GM12878 (cell line): ENCODE measurements around the gene KEL.

Experiments
- CTCF ChIP-seq, 3 experiments: IDR thresholded peaks in 2 of 3; conservative IDR thresholded peaks in 1 of 3; 2 replicates each; pipeline ENCODE4 v1.5.1; 2011; ENCODE audit warnings: low read depth in 3 of 3, low read length in 3 of 3, mild to moderate bottlenecking in 3 of 3, control low read depth in 2 of 3, moderate library complexity in 2 of 3, inconsistent platforms in 1 of 3, mixed read lengths in 1 of 3; ENCODE audit not compliant: control insufficient read depth in 2 of 3, insufficient read depth in 1 of 3; ENCODE audit errors: extremely low read depth in 1 of 3
- ESRRA ChIP-seq: IDR thresholded peaks from 2 replicates; pipeline ENCODE4 v1.6.1; 2012; ENCODE audit warnings: mild to moderate bottlenecking, low read length, improper control_type of control experiment
- IKZF1 ChIP-seq: fragments of 450-650 bp; conservative IDR thresholded peaks from 2 replicates; pipeline ENCODE4 v1.6.1; 2017; ENCODE audit warnings: antibody characterized with exemption, mild to moderate bottlenecking
- MEF2A ChIP-seq: IDR thresholded peaks from 2 replicates; pipeline ENCODE4 v1.6.1; 2011; ENCODE audit warnings: low read depth, mild to moderate bottlenecking, low read length, moderate library complexity; ENCODE audit not compliant: insufficient read depth
- POLR2A ChIP-seq: IDR thresholded peaks from 2 replicates; pipeline ENCODE4 v1.6.1; 2011; ENCODE audit warnings: low read depth, mild to moderate bottlenecking, low read length
- POLR2AphosphoS5 ChIP-seq: IDR thresholded peaks from 2 replicates; pipeline ENCODE4 v1.6.1; 2011; ENCODE audit warnings: mild to moderate bottlenecking, low read length, inconsistent platforms
- RB1 ChIP-seq: fragments of 450-650 bp; formaldehyde crosslinking; IDR thresholded peaks from 2 replicates; pipeline ENCODE4 v1.6.1; 2017; ENCODE audit warnings: mild to moderate bottlenecking, borderline replicate concordance
- REST ChIP-seq: IDR thresholded peaks from 2 replicates; pipeline ENCODE4 v1.6.1; 2012; ENCODE audit warnings: mild to moderate bottlenecking, low read depth, low read length
- RFX5 ChIP-seq: IDR thresholded peaks from 2 replicates; pipeline ENCODE4 v1.6.1; 2011; ENCODE audit warnings: low read depth, low read length, improper control_type of control experiment
- SMC3 ChIP-seq: IDR thresholded peaks from 2 replicates; pipeline ENCODE4 v1.6.1; 2011; ENCODE audit warnings: low read length, improper control_type of control experiment, borderline replicate concordance
- TCF7 ChIP-seq: IDR thresholded peaks from 2 replicates; pipeline ENCODE4 v1.6.1; 2014; ENCODE audit warnings: antibody characterized with exemption, borderline replicate concordance

- TF ChIP-seq RFX5, result no peak
- no peak for TF ChIP-seq POLR2A
- no peak for TF ChIP-seq RB1
- TF ChIP-seq CTCF (IDR thresholded peaks at IDR 0.05 in 2 of 3, conservative IDR thresholded peaks at IDR 0.05 in 1 of 3; ENCODE audit: control insufficient read depth in 2 of 3, extremely low read depth in 1 of 3, insufficient read depth in 1 of 3, low read depth in 3 of 3, low read length in 3 of 3), result no peak
- no peak for TF ChIP-seq REST
- TF ChIP-seq IKZF1, result no peak
- no peak for TF ChIP-seq SMC3
- no peak for TF ChIP-seq MEF2A
- TF ChIP-seq ESRRA, result no peak
- no peak for TF ChIP-seq POLR2AphosphoS5
- TF ChIP-seq TCF7, result no peak
Measured at GRCh38 chr7:142905759-142906158, 56.4 kb downstream of the KEL start.
